ENCODE measurements around the gene SYT1. TPM values are rescaled to one million over a fixed set of nuclear protein-coding genes. Genes with fewer than 3 reads are reported as not detected.
A peak's percentile ranks its signal among the peaks of the same experiment; 100 is the strongest.

The SYT1 gene
- total RNA-seq, 1 donor from 2014 or later: 33.2 TPM

DNA sequence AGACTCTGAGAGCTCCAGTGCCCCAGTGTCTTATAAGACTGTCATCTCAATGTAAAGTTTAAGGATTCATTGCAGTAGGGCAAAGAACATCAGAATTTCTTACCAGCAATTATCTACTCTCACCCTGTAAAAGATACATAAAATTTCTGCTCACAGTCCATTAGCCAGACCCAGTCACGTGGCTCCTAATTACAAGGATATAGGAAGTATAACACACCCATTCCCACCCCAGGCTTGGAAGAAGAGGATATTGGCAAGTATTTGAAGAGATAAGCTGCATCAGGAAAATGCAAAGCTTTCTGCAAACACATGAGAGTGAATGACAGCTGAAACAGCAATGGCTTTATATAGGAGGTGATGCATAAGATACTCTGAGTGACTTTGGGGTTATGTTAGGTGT is 14.3 kb downstream of the SYT1 start:
- DNase-seq (ENCODE audit: low read depth) (no peak), FAIRE-seq (no peak)
- Mint-ChIP-seq H3K27ac (ENCODE audit: unreplicated experiment) (no peak overlapping the region), H3K9me3 (ENCODE audit: unreplicated experiment) (no peaks in the 10 kb centered on the region), H3K27me3 (ENCODE audit: low read depth, unreplicated experiment) (no peaks in the 10 kb centered on the region), H3K4me1 (ENCODE audit: low read depth, unreplicated experiment) (peaks cover 28% of the 10 kb centered on the region), H3K4me3 (ENCODE audit: unreplicated experiment) (no peak overlapping the region), H3K36me3 (ENCODE audit: low read depth, unreplicated experiment) (peaks cover 4% of the 10 kb centered on the region)
- H3K4me1 ChIP-seq (ENCODE audit: insufficient read depth, low read length): peaks cover 10% of the 10 kb centered on the region
- H3K79me2 ChIP-seq (ENCODE audit: insufficient read depth, low read length): peaks cover 6% of the 10 kb centered on the region
- H3K27ac ChIP-seq (ENCODE audit: low read depth, low read length): no peak overlapping the region
- H3K4me3 ChIP-seq (ENCODE audit: insufficient read depth, low read depth, low read length): no peak overlapping the region
- no peaks in the 10 kb centered on the region for H4K20me1 ChIP-seq (ENCODE audit: insufficient read depth, low read length)
- H2AFZ ChIP-seq (ENCODE audit: low read depth, low read length): no peak overlapping the region
- TF ChIP-seq, protein P1, sequence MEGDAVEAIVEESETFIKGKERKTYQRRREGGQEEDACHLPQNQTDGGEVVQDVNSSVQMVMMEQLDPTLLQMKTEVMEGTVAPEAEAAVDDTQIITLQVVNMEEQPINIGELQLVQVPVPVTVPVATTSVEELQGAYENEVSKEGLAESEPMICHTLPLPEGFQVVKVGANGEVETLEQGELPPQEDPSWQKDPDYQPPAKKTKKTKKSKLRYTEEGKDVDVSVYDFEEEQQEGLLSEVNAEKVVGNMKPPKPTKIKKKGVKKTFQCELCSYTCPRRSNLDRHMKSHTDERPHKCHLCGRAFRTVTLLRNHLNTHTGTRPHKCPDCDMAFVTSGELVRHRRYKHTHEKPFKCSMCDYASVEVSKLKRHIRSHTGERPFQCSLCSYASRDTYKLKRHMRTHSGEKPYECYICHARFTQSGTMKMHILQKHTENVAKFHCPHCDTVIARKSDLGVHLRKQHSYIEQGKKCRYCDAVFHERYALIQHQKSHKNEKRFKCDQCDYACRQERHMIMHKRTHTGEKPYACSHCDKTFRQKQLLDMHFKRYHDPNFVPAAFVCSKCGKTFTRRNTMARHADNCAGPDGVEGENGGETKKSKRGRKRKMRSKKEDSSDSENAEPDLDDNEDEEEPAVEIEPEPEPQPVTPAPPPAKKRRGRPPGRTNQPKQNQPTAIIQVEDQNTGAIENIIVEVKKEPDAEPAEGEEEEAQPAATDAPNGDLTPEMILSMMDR (IDR thresholded peaks at IDR 0.05; ENCODE audit: insufficient read depth, low read depth, low read length): no peak
- no peak for TF ChIP-seq EZH2 (IDR thresholded peaks at IDR 0.05; ENCODE audit: insufficient read depth, low read length)
- no peaks in the 10 kb centered on the region for H3K36me3 ChIP-seq (ENCODE audit: insufficient read depth, low read length)
- no peak overlapping the region for H3K4me2 ChIP-seq (ENCODE audit: low read length)
- no peaks in the 10 kb centered on the region for H3K27me3 ChIP-seq (ENCODE audit: insufficient read depth, low read length)
- H3K9ac ChIP-seq (ENCODE audit: low read length): no peak overlapping the region
- no peaks in the 10 kb centered on the region for H3K9me3 ChIP-seq (ENCODE audit: insufficient read depth, low read depth, low read length)

DNA sequence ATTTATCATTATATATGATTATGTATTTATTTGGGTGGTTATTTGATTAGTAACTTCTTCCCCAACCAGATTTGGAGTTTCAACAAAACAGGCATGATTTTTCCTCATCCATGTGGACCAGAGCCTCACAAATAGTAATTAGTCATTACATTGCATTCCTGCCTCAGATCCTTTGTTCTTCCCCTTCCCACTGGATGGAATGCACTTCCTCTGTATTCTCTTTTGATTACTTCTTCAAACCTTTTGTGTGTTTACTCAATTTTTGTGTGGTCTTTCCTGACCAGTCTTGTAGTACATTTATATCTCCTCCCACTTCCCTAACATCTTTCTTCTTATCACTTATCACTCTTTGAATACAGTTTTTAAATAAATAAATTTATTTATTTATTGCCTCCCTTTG is 15.5 kb downstream of the SYT1 start:
- Histone ChIP-seq H2AFZ (ENCODE audit: low read depth, low read length) (no peak overlapping the region), H3K4me2 (ENCODE audit: low read length) (no peak overlapping the region), H3K36me3 (ENCODE audit: insufficient read depth, low read length) (no peaks in the 10 kb centered on the region), H3K4me3 (ENCODE audit: insufficient read depth, low read depth, low read length) (no peak overlapping the region), H3K27me3 (ENCODE audit: insufficient read depth, low read length) (no peaks in the 10 kb centered on the region), H3K4me1 (ENCODE audit: insufficient read depth, low read length) (peaks cover 10% of the 10 kb centered on the region), H3K27ac (ENCODE audit: low read depth, low read length) (no peak overlapping the region), H3K9me3 (ENCODE audit: insufficient read depth, low read depth, low read length) (no peaks in the 10 kb centered on the region), H3K9ac (ENCODE audit: low read length) (no peak overlapping the region), H3K79me2 (ENCODE audit: insufficient read depth, low read length) (no peaks in the 10 kb centered on the region), H4K20me1 (ENCODE audit: insufficient read depth, low read length) (no peaks in the 10 kb centered on the region)
- DNase-seq (ENCODE audit: low read depth) (peak; percentile 65), FAIRE-seq (peak; percentile 63)
- Mint-ChIP-seq H3K4me1 (ENCODE audit: low read depth, unreplicated experiment) (peaks cover 28% of the 10 kb centered on the region), H3K4me3 (ENCODE audit: unreplicated experiment) (no peak overlapping the region), H3K27ac (ENCODE audit: unreplicated experiment) (no peak overlapping the region), H3K36me3 (ENCODE audit: low read depth, unreplicated experiment) (peaks cover 4% of the 10 kb centered on the region), H3K9me3 (ENCODE audit: unreplicated experiment) (no peaks in the 10 kb centered on the region), H3K27me3 (ENCODE audit: low read depth, unreplicated experiment) (no peaks in the 10 kb centered on the region)
- no peak for TF ChIP-seq EZH2 (IDR thresholded peaks at IDR 0.05; ENCODE audit: insufficient read depth, low read length)
- TF ChIP-seq, protein P1 (IDR thresholded peaks at IDR 0.05; ENCODE audit: insufficient read depth, low read depth, low read length): no peak

DNA sequence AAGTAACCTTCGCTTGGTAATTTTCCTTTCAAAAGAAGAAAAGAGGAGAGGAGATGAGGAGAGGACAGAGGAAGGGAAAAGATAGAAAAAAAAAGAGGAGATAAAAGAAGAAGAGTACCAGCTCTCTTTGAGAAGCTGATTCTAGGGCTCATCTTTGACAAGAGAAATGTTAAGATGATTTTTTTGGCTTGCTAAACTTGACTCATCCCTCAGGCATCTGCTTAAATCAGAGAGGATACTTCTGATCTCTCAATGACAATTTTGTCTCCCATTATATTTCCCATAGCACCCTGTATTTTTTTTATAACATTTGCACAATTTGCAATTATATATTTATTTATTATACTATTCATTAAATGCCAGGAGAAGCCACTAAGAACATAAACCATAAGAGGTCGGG is 17.1 kb downstream of the SYT1 start:
- peaks cover 4% of the 10 kb centered on the region for H3K36me3 Mint-ChIP-seq (ENCODE audit: low read depth, unreplicated experiment)
- Histone ChIP-seq H3K4me1 (ENCODE audit: insufficient read depth, low read length) (peaks cover 17% of the 10 kb centered on the region), H3K27me3 (ENCODE audit: insufficient read depth, low read length) (no peaks in the 10 kb centered on the region), H3K27ac (ENCODE audit: low read depth, low read length) (no peak overlapping the region), H3K4me2 (ENCODE audit: low read length) (peak overlapping the region; percentile 4), H3K4me3 (ENCODE audit: insufficient read depth, low read depth, low read length) (no peak overlapping the region), H3K36me3 (ENCODE audit: insufficient read depth, low read length) (no peaks in the 10 kb centered on the region), H3K9me3 (ENCODE audit: insufficient read depth, low read depth, low read length) (no peaks in the 10 kb centered on the region), H4K20me1 (ENCODE audit: insufficient read depth, low read length) (no peaks in the 10 kb centered on the region), H3K79me2 (ENCODE audit: insufficient read depth, low read length) (no peaks in the 10 kb centered on the region), H3K9ac (ENCODE audit: low read length) (no peak overlapping the region), H2AFZ (ENCODE audit: low read depth, low read length) (no peak overlapping the region)
- DNase-seq (ENCODE audit: low read depth) (no peak), FAIRE-seq (no peak)
- no peak overlapping the region for H3K4me3 Mint-ChIP-seq (ENCODE audit: unreplicated experiment)
- H3K27me3 Mint-ChIP-seq (ENCODE audit: low read depth, unreplicated experiment): no peaks in the 10 kb centered on the region
- H3K9me3 Mint-ChIP-seq (ENCODE audit: unreplicated experiment): no peaks in the 10 kb centered on the region
- no peak for TF ChIP-seq EZH2 (IDR thresholded peaks at IDR 0.05; ENCODE audit: insufficient read depth, low read length)
- TF ChIP-seq, protein P1 (IDR thresholded peaks at IDR 0.05; ENCODE audit: insufficient read depth, low read depth, low read length): no peak
- peaks cover 33% of the 10 kb centered on the region for H3K4me1 Mint-ChIP-seq (ENCODE audit: low read depth, unreplicated experiment)
- peak overlapping the region; percentile 89 for H3K27ac Mint-ChIP-seq (ENCODE audit: unreplicated experiment)

All from astrocyte (in vitro differentiated cells and primary cell).